Spleen (tissue), 11 donors: ENCODE results near the gene AHCTF1. TPM values are rescaled to one million over a fixed set of nuclear protein-coding genes. Genes with fewer than 3 reads are reported as not detected.

Experiments
- DNase-seq: peaks from one replicate; pipeline ENCODE4 v3.0.0-alpha.2; 2020
- H3K27ac ChIP-seq, 8 donors: fragments of 200-600 bp; sonication (generic) in 7 of 8; 1 replicate in 4 of 8; 2 replicates in 4 of 8; pipeline versions ENCODE4 v1.5.0 to v1.8.0; 2016 to 2021; ENCODE audit warnings: inconsistent platforms in 4 of 8, mild to moderate bottlenecking in 4 of 8, moderate library complexity in 1 of 8
- H3K27me3 ChIP-seq, 7 donors: fragments of 200-600 bp; sonication (generic) in 6 of 7; replicated peaks in 1 of 7; 1 replicate in 4 of 7; 2 replicates in 3 of 7; pipeline versions ENCODE4 v1.5.0 to v1.8.0; 2016 to 2021; ENCODE audit warnings: inconsistent platforms in 3 of 7, mild to moderate bottlenecking in 1 of 7
- H3K36me3 ChIP-seq, 6 donors: fragments of 200-600 bp; sonication (generic) in 5 of 6; 1 replicate in 4 of 6; 2 replicates in 2 of 6; pipeline versions ENCODE4 v1.5.0 to v1.8.0; 2016 to 2021; ENCODE audit warnings: inconsistent platforms in 2 of 6
- H3K4me1 ChIP-seq, 6 donors: fragments of 200-600 bp; sonication (generic) in 5 of 6; 1 replicate in 3 of 6; 2 replicates in 3 of 6; pipeline versions ENCODE4 v1.5.0 to v1.8.0; 2016 to 2021; ENCODE audit warnings: inconsistent platforms in 3 of 6
- H3K4me3 ChIP-seq, 8 donors: fragments of 200-600 bp; sonication (generic) in 7 of 8; 1 replicate in 4 of 8; 2 replicates in 4 of 8; pipeline versions ENCODE4 v1.5.0 to v1.8.0; 2016 to 2021; ENCODE audit warnings: inconsistent platforms in 4 of 8, mild to moderate bottlenecking in 4 of 8, moderate library complexity in 2 of 8
- H3K9me3 ChIP-seq, 8 donors: fragments of 200-600 bp; sonication (generic) in 7 of 8; 1 replicate in 4 of 8; 2 replicates in 4 of 8; pipeline versions ENCODE4 v1.5.0 to v1.8.0; 2016 to 2021; ENCODE audit warnings: inconsistent platforms in 4 of 8
- POLR2A ChIP-seq, 3 donors: fragments of 450-650 bp; IDR thresholded peaks; one replicate each; pipeline ENCODE4 v1.5.1; 2017; ENCODE audit warnings: antibody characterized with exemption in 3 of 3, mild to moderate bottlenecking in 1 of 3
- POLR2AphosphoS5 ChIP-seq, 3 donors: sonication (generic); formaldehyde crosslinking; IDR thresholded peaks; one replicate each; pipeline ENCODE4 v1.5.1; 2017; ENCODE audit warnings: antibody characterized with exemption in 3 of 3
- WGBS, 5 donors: extraction: QIAGEN DNeasy Blood & Tissue Kit in 3 of 5; methylation state at CpG; one replicate each; pipeline versions ENCODE4 v1.1.5 to v1.1.7; 2013 to 2018; 5-methylcytosine and 5-hydroxymethylcytosine counted together
- intact Hi-C: fragments of 100-400 bp; cut with DNase I; formaldehyde crosslinking; loops from one replicate; pipeline ENCODE4 v1.15.0; 2023; ENCODE audit warnings: low total_unique reads
- polyA plus RNA-seq, 3 donors: library from polyadenylated mRNA; stranded (reverse); fragments of 200-250 nt; gene quantifications; one replicate each; pipeline ENCODE4 v1.2.1, GENCODE V29; 2013
- total RNA-seq, 7 donors: library from RNA; depleted of rRNA in 3 of 7; stranded (reverse); fragments of >200 nt in 3 of 7; fragmentation: NEBNext Ultra II Directional in 4 of 7; extraction: Animal tissue kit (Norgen Biotek cat#: 25700) in 4 of 7; gene quantifications; one replicate each; pipeline versions ENCODE4 v1.1.0 to v1.2.1, GENCODE V29; 2016 to 2021
- TF ChIP-seq, protein P1 (sequence below), 11 experiments: fragments of 200-600 bp in 7 of 11; fragments of 450-650 bp in 4 of 11; sonication (generic) in 4 of 11; IDR thresholded peaks in 8 of 11; conservative IDR thresholded peaks in 3 of 11; 1 replicate in 7 of 11; 2 replicates in 4 of 11; pipeline versions ENCODE4 v1.4.0 to v1.8.0; 2016 to 2021; ENCODE audit warnings: antibody characterized with exemption in 11 of 11, inconsistent platforms in 4 of 11, mild to moderate bottlenecking in 1 of 11
- donor health status: healthy with polysubstance abuse.
- donor health status: DM: no; HTN: no; CAD: no; lungs with moderate emphysema.
- donor health status: DM: no; HTN: no; CAD: no.
- donor health status: Bipolar disorder and iron deficiency.
- donor health status: healthy.
- donor health status: DM: no; HTN: no; CAD: no.
- donor health status: DM: yes; HTN: yes; CAD: no.

AHCTF1 gene
- total and polyA plus RNA-seq, 10 donors, result 8.1 to 68.8 (median 39.1) TPM

DNA sequence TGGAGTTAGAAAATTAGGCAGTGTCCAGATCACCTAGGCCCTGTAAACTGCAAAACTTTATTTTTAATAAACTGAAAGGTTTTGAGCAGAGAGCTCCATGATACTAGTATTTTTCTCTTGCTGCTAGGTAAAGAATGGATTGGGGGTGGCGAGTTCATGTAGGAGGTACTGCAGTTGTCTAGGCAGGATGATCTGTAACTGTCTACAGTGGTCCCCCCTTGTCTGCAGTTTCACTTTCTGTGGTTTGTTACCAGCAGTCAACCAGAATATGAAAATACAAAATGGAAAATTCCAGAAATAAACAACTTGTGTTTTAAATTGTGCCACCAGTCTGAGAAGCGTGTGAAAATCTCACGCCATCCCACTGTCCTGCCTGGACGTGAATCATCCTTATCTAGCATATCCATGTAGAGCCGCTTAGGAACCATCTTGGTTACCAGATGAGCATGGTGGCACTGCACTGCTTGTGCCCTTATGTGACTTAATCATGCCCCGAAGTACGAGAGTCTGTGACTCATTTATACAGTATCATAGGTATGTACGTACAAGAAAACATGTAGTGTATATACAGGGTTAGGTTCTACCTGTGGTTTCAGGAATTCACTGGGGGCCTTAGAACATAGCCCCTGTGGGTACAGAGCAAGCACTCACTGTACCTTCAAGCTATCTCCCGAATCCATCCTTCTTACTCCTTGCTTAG, 94.2 kb downstream of the AHCTF1 start:
- no peaks in the 10 kb centered on the region for H3K27me3 ChIP-seq

DNA sequence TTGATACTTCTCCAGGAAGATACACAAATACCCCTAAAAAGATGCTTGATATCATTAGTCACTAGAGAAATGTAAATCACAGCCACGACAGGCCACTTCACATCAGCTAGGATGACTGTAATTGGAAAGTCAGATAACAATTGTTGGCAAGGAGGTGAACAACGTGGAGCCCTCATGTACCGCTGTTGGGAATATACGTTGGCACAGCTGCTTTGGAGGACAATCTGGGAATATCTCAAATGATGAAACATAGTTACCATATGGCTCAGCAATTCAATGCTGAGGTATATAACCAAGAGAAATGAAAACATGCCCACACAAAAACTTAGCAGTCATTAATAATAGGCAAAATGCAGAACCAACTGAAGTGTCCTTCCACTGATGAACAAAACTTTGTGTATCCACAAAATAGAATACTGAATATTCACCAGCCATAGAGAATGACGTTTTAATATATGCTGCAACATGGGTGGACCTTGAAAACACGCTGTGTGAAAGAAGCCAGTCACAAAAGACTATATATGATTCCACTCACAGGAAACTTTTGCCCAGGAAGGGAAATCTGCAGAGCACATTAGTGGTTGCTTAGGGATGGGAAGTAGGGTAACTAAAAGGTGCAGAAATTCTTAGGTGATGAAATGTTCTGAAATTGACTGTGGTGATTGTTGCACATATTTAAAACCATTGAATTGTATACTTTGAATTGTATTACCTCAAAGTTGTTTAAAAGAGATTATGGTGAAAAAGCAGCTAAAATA, 95.4 kb downstream of the AHCTF1 start:
- TF ChIP-seq POLR2A (IDR thresholded peaks at IDR 0.05), result no peak
- TF ChIP-seq, protein P1, sequence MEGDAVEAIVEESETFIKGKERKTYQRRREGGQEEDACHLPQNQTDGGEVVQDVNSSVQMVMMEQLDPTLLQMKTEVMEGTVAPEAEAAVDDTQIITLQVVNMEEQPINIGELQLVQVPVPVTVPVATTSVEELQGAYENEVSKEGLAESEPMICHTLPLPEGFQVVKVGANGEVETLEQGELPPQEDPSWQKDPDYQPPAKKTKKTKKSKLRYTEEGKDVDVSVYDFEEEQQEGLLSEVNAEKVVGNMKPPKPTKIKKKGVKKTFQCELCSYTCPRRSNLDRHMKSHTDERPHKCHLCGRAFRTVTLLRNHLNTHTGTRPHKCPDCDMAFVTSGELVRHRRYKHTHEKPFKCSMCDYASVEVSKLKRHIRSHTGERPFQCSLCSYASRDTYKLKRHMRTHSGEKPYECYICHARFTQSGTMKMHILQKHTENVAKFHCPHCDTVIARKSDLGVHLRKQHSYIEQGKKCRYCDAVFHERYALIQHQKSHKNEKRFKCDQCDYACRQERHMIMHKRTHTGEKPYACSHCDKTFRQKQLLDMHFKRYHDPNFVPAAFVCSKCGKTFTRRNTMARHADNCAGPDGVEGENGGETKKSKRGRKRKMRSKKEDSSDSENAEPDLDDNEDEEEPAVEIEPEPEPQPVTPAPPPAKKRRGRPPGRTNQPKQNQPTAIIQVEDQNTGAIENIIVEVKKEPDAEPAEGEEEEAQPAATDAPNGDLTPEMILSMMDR (IDR thresholded peaks at IDR 0.05 in 8 of 11, conservative IDR thresholded peaks at IDR 0.05 in 3 of 11), result no peak
- no peak for TF ChIP-seq POLR2AphosphoS5 (IDR thresholded peaks at IDR 0.05)
- 48 to 61% (median 58%) methylated on average over 6 of the region's 6 CpGs for WGBS, 5 donors
- no peaks in the 10 kb centered on the region for H3K9me3 ChIP-seq
- peaks cover 0 to 29% (median 12%) of the 10 kb centered on the region in 6 donors for H3K36me3 ChIP-seq
- intact Hi-C loops, result no loop called here
- no peak overlapping the region for H3K4me3 ChIP-seq
- DNase-seq, result no peak
- H3K4me1 ChIP-seq, result no peaks in the 10 kb centered on the region
- H3K27ac ChIP-seq, result no peak overlapping the region
- no peaks in the 10 kb centered on the region for H3K27me3 ChIP-seq

More for the DNA sequence above, 94.2 kb downstream of the AHCTF1 start:
- intact Hi-C loops, result no loop called here
- TF ChIP-seq, protein P1 (IDR thresholded peaks at IDR 0.05 in 8 of 11, conservative IDR thresholded peaks at IDR 0.05 in 3 of 11), result no peak
- no peak for TF ChIP-seq POLR2AphosphoS5 (IDR thresholded peaks at IDR 0.05)
- TF ChIP-seq POLR2A (IDR thresholded peaks at IDR 0.05), result no peak
- Histone ChIP-seq H3K4me1 (no peaks in the 10 kb centered on the region), H3K4me3 (no peak overlapping the region), H3K9me3 (no peaks in the 10 kb centered on the region), H3K27ac (no peak overlapping the region), H3K36me3 (peaks cover 0 to 40% (median 23%) of the 10 kb centered on the region in 6 donors)
- WGBS, 5 donors, result 86 to 94% (median 92%) methylated on average over 9 of the region's 9 CpGs
- DNase-seq, result no peak

DNA sequence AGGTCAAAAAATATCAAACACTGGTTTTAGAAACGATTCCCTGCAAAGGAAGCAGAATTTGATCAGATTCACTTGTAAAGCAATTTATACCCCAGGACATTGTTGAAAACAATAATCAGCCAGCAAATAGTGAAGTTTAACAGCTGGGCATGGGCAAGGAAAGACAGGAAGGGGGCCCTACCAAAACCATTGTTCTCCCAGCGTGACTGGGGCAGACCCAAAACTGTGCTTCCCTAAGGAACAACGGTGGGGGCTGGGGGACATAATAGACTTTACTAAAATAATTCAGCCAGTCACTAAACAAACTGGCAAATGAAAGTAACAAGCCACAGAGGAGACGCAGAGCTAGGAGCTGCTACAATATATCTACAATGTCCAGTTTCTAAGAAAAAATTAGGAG, 100.2 kb downstream of the AHCTF1 start:
- Histone ChIP-seq H3K36me3 (no peaks in the 10 kb centered on the region), H3K4me3 (no peak overlapping the region), H3K4me1 (no peaks in the 10 kb centered on the region), H3K27me3 (peaks cover 0 to 4% (median 0%) of the 10 kb centered on the region in 7 donors), H3K27ac (no peak overlapping the region), H3K9me3 (peaks cover 0 to 19% (median 13%) of the 10 kb centered on the region in 8 donors)
- 29 to 43% (median 40%) methylated on average over 4 of the region's 4 CpGs for WGBS, 5 donors
- intact Hi-C loops, result no loop called here
- no peak for DNase-seq
- no peak for TF ChIP-seq POLR2AphosphoS5 (IDR thresholded peaks at IDR 0.05)
- TF ChIP-seq, protein P1 (IDR thresholded peaks at IDR 0.05 in 8 of 11, conservative IDR thresholded peaks at IDR 0.05 in 3 of 11), result no peak
- no peak for TF ChIP-seq POLR2A (IDR thresholded peaks at IDR 0.05)

DNA sequence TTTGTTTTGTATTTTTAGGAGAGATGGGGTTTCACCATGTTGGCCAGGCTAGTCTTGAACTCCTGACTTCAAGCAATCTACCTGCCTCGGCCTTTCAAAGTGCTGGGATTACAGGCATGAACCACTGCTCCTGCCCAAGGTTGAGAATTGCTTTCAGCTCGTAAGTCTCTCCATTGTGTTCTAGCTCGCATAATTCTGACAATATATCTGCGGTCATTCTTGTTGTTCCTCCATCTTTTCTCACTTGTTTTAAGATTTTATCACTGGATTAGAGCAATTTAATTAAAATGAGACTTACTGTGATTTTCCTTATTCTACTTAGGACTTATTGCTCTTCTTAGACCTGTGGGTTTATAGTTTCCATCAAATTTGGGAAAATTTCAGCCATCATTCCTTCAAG, 102.9 kb downstream of the AHCTF1 start:
- intact Hi-C loops, result no loop called here
- WGBS, 5 donors, result 86 to 94% (median 92%) methylated on average over 4 of the region's 4 CpGs
- Histone ChIP-seq H3K36me3 (no peaks in the 10 kb centered on the region), H3K4me1 (no peaks in the 10 kb centered on the region), H3K9me3 (peaks cover 0 to 19% (median 13%) of the 10 kb centered on the region in 8 donors), H3K27ac (no peak overlapping the region), H3K27me3 (peaks cover 0 to 4% (median 0%) of the 10 kb centered on the region in 7 donors), H3K4me3 (no peak overlapping the region)
- DNase-seq, result no peak
- TF ChIP-seq POLR2A (IDR thresholded peaks at IDR 0.05), result no peak
- TF ChIP-seq, protein P1 (IDR thresholded peaks at IDR 0.05 in 8 of 11, conservative IDR thresholded peaks at IDR 0.05 in 3 of 11), result no peak
- no peak for TF ChIP-seq POLR2AphosphoS5 (IDR thresholded peaks at IDR 0.05)
